ENCODE data around the gene INPP4B. TPM values are rescaled to one million over a fixed set of nuclear protein-coding genes. Genes with fewer than 3 reads are reported as not detected.

Gene INPP4B
- total and polyA plus RNA-seq, 2 of the 4 experiments (the other 2 are of a cell fraction), result 1.8 to 14.0 TPM

DNA sequence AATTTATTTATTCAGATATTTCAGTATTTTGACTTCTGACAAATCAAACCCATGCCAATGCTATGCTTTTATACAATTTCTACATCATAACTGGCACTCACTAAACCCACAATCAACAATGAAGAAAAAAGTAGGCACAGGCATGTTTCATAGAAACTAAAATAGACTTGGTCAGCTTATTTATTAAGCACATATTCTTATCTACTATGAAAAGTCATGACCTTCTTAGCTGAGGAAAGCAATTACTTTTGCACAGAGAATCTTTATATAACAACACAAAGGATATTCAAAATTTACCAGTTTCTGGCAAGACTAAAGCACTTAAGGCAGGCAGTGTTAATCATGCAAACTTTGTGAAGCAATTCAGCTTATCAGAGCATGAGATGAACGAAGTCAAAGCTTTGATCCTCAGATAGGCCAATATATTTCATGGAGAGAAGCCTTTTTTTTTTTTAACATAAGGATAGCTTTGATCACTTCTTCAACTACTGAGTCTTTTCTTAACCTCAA, 490.6 kb downstream of the INPP4B start:
- Histone ChIP-seq H3K9me1 (ENCODE audit: insufficient read depth, low read length) (no peaks in the 10 kb centered on the region), H3K27me3 (ENCODE audit: control insufficient read depth, insufficient read depth, low read length) (no peaks in the 10 kb centered on the region), H2BK5ac (ENCODE audit: low read depth, low read length, poor library complexity, severe bottlenecking) (no peak overlapping the region), H3K4ac (ENCODE audit: low read depth, low read length) (no peak overlapping the region), H3K4me3 (ENCODE audit: insufficient read depth, low read depth, low read length) (no peak overlapping the region), H2AK5ac (ENCODE audit: low read depth, low read length) (no peak overlapping the region), H3K56ac (ENCODE audit: extremely low read depth, insufficient read depth, low read length) (no peak overlapping the region), H3K36me3 (ENCODE audit: control insufficient read depth, insufficient read depth, low read length) (no peaks in the 10 kb centered on the region), H4K91ac (ENCODE audit: insufficient read depth, low read depth, low read length) (no peak overlapping the region), H2AFZ (replicated peaks; ENCODE audit: low read length, poor library complexity) (no peak overlapping the region), H3K23ac (ENCODE audit: low read depth, low read length) (no peak overlapping the region), H4K8ac (ENCODE audit: low read depth in 2 of 2, low read length in 2 of 2) (no peak overlapping the region), H4K5ac (ENCODE audit: low read depth, low read length) (no peak overlapping the region), H3K9ac (ENCODE audit: low read depth, low read length) (no peak overlapping the region), H3K27ac (ENCODE audit: insufficient read depth, low read length) (no peak overlapping the region), H3K9me3 (ENCODE audit: control insufficient read depth, insufficient read depth, low read length) (no peaks in the 10 kb centered on the region), H2BK20ac (ENCODE audit: low read depth, low read length) (no peak overlapping the region), H2AK9ac (replicated peaks; ENCODE audit: low read depth, low read length, poor library complexity) (no peak overlapping the region), H3K4me1 (ENCODE audit: control insufficient read depth, insufficient read depth, low read length) (peaks cover 3% of the 10 kb centered on the region; the same call in 1 of the 2 replicates), H2BK120ac (ENCODE audit: low read depth, low read length) (no peak overlapping the region), H3K14ac (replicated peaks; ENCODE audit: low read depth, low read length) (no peak overlapping the region), H3K79me1 (ENCODE audit: low read depth in 1 of 2, low read length in 2 of 2) (peaks cover 3 to 6% of the 10 kb centered on the region in 2 experiments; a peak in 1 of 4 replicates), H2BK15ac (ENCODE audit: low read depth, low read length) (no peak overlapping the region), H3K4me2 (ENCODE audit: low read depth, low read length) (no peak overlapping the region), H4K20me1 (ENCODE audit: insufficient read depth, low read length) (no peaks in the 10 kb centered on the region), H3K18ac (ENCODE audit: low read depth, low read length) (no peak overlapping the region)
- in situ Hi-C loops (cut with MboI; ENCODE audit: low sequenced_read_pairs), result loop anchor here (10.0 kb wide), 3 partner anchors 221 to 489 kb away; partner anchors contain the start of gene INPP4B
- WGBS, 2 experiments (ENCODE audit: extremely low coverage in 2 of 2, insufficient read length in 1 of 2), result no CpG with 5 or more reads among the region's 1 CpG
- dilution Hi-C loops (cut with HindIII; ENCODE audit: low sequenced_read_pairs, unreplicated experiment), result no loop called here
- POLR2A ChIA-PET (ENCODE audit: unreplicated experiment), result no interaction called here
- ATAC-seq (ENCODE audit: low read depth) (no peak), DNase-seq (no peak)
- intact Hi-C loops (cut with micrococcal nuclease), result loop anchor here (10.0 kb wide), 2 partner anchors 721 to 1201 kb away; partner anchors contain the start of gene IL15
- BruUV-seq (replicated peaks), result no TSS peak
- TF ChIP-seq RFX5 (IDR thresholded peaks at IDR 0.05; ENCODE audit: low read depth, low read length), result no peak
- no peak for TF ChIP-seq BHLHE40 (IDR thresholded peaks at IDR 0.05; ENCODE audit: low read depth, low read length)
- CTCF ChIA-PET, result interaction anchor here (1.4 kb wide), 1 partner anchor 51 kb away, joined by 4 read pairs; no protein-coding TSS in a partner anchor
